Karpas-422 (cell line): Measurements from ENCODE around the gene CYSTM1. TPM values are rescaled to one million over a fixed set of nuclear protein-coding genes. Genes with fewer than 3 reads are reported as not detected.

Experiments used
- DNase-seq: peaks from one replicate; pipeline ENCODE4 v3.0.0-alpha.2; 2015
- H2AFZ ChIP-seq: fragments of 200-600 bp; sonication (generic); 2 replicates; pipeline ENCODE4 v1.6.1; 2014; ENCODE audit warnings: antibody characterized with exemption, low read length, mixed read lengths
- H3K27ac ChIP-seq: fragments of 200-600 bp; sonication (generic); 2 replicates; pipeline ENCODE4 v1.5.1; 2014; ENCODE audit warnings: mild to moderate bottlenecking, low read length, moderate library complexity
- H3K27me3 ChIP-seq: fragments of 200-600 bp; sonication (generic); 2 replicates; pipeline ENCODE4 v1.6.1; 2014; ENCODE audit warnings: low read length, mixed read lengths
- H3K36me3 ChIP-seq: fragments of 200-600 bp; sonication (generic); 2 replicates; pipeline ENCODE4 v1.6.1; 2014; ENCODE audit warnings: low read length, mixed read lengths; ENCODE audit not compliant: insufficient read depth
- H3K4me1 ChIP-seq: fragments of 200-600 bp; sonication (generic); 2 replicates; pipeline ENCODE4 v1.6.1; 2014; ENCODE audit warnings: mild to moderate bottlenecking, low read length, mixed read lengths
- H3K4me2 ChIP-seq: fragments of 200-600 bp; sonication (generic); 2 replicates; pipeline ENCODE4 v1.6.1; 2014; ENCODE audit warnings: low read length, low read depth, mild to moderate bottlenecking; ENCODE audit not compliant: poor library complexity, severe bottlenecking
- H3K4me3 ChIP-seq: fragments of 200-600 bp; sonication (generic); 2 replicates; pipeline ENCODE4 v1.5.1; 2014; ENCODE audit warnings: mild to moderate bottlenecking, antibody characterized with exemption, low read length, mixed read lengths
- H3K79me2 ChIP-seq: fragments of 200-600 bp; sonication (generic); 2 replicates; pipeline ENCODE4 v1.6.1; 2014; ENCODE audit warnings: mild to moderate bottlenecking, low read length, mixed read lengths
- H3K9ac ChIP-seq: fragments of 200-600 bp; sonication (generic); 2 replicates; pipeline ENCODE4 v1.6.0; 2014; ENCODE audit warnings: low read length
- H3K9me2 ChIP-seq: fragments of 200-600 bp; sonication (generic), shearing (Covaris generic); replicated peaks from 2 replicates; pipeline ENCODE4 v1.6.0; 2014; ENCODE audit warnings: mild to moderate bottlenecking, low read length, moderate library complexity; ENCODE audit not compliant: insufficient read depth
- H3K9me3 ChIP-seq: fragments of 300-700, 200-600 bp; sonication (generic); 2 replicates; pipeline ENCODE4 v1.6.1; 2014; ENCODE audit warnings: low read length, mixed read lengths
- H4K20me1 ChIP-seq: fragments of 200-600 bp; sonication (generic); 2 replicates; pipeline ENCODE4 v1.6.1; 2014; ENCODE audit warnings: mild to moderate bottlenecking, antibody characterized with exemption, low read length, low read depth; ENCODE audit not compliant: insufficient read depth
- total RNA-seq: library from RNA; depleted of rRNA; stranded (reverse); fragments of >200 nt; shearing (Covaris generic); gene quantifications from 2 replicates; pipeline ENCODE4 v1.2.3, GENCODE V29; 2014; ENCODE audit warnings: low replicate concordance

The CYSTM1 gene
- total RNA-seq, 1 experiment from 2014 or later: 28.5 TPM

- Histone ChIP-seq H3K9me3 (no peaks in the 10 kb centered on the region), H3K9ac (no peak overlapping the region), H3K27me3 (no peaks in the 10 kb centered on the region), H3K4me3 (no peak overlapping the region), H2AFZ (no peak overlapping the region), H4K20me1 (0 out of 2 replicates have a peak, but pooled peaks cover 5% of the 10 kb centered on the region), H3K27ac (no peak overlapping the region), H3K9me2 (no peaks in the 10 kb centered on the region), H3K36me3 (no peaks in the 10 kb centered on the region), H3K4me1 (no peaks in the 10 kb centered on the region), H3K4me2 (no peak overlapping the region), H3K79me2 (no peaks in the 10 kb centered on the region)
- DNase-seq: no peak
Observed at GRCh38 chr5:140230373-140230772, 55.4 kb downstream of the CYSTM1 start.

GRCh38 chr5:140232731-140233130 lies 57.7 kb downstream of the CYSTM1 start:
- Histone ChIP-seq H3K9ac (no peak overlapping the region), H3K9me2 (no peaks in the 10 kb centered on the region), H4K20me1 (0 out of 2 replicates have a peak, but pooled peaks cover 11% of the 10 kb centered on the region), H2AFZ (no peak overlapping the region), H3K79me2 (no peaks in the 10 kb centered on the region), H3K36me3 (no peaks in the 10 kb centered on the region), H3K4me3 (no peak overlapping the region), H3K27ac (no peak overlapping the region), H3K9me3 (no peaks in the 10 kb centered on the region), H3K4me1 (no peaks in the 10 kb centered on the region), H3K4me2 (no peak overlapping the region), H3K27me3 (no peaks in the 10 kb centered on the region)
- DNase-seq: no peak

GRCh38 chr5:140234377-140234989 lies 59.5 kb downstream of the CYSTM1 start:
- Histone ChIP-seq H3K9me3 (no peaks in the 10 kb centered on the region), H2AFZ (no peak overlapping the region), H3K27ac (no peak overlapping the region), H4K20me1 (peaks cover 16% of the 10 kb centered on the region; the same call in 1 of the 2 replicates), H3K9me2 (no peaks in the 10 kb centered on the region), H3K4me1 (no peaks in the 10 kb centered on the region), H3K36me3 (no peaks in the 10 kb centered on the region), H3K4me2 (no peak overlapping the region), H3K4me3 (no peak overlapping the region), H3K9ac (no peak overlapping the region), H3K79me2 (no peaks in the 10 kb centered on the region), H3K27me3 (no peaks in the 10 kb centered on the region)
- peak; percentile 32 for DNase-seq

GRCh38 chr5:140235791-140236551 lies 61.0 kb downstream of the CYSTM1 start:
- Histone ChIP-seq H3K4me3 (no peak overlapping the region), H3K9ac (no peak overlapping the region), H3K4me1 (no peaks in the 10 kb centered on the region), H3K27ac (no peak overlapping the region), H3K4me2 (no peak overlapping the region), H3K9me3 (no peaks in the 10 kb centered on the region), H3K27me3 (no peaks in the 10 kb centered on the region), H3K36me3 (no peaks in the 10 kb centered on the region), H2AFZ (no peak overlapping the region), H4K20me1 (peaks cover 12% of the 10 kb centered on the region; the same call in 1 of the 2 replicates), H3K79me2 (no peaks in the 10 kb centered on the region), H3K9me2 (no peaks in the 10 kb centered on the region)
- peak; percentile 19 for DNase-seq

- no peaks in the 10 kb centered on the region for H3K79me2 ChIP-seq
- H3K27me3 ChIP-seq: no peaks in the 10 kb centered on the region
- no peaks in the 10 kb centered on the region for H3K9me3 ChIP-seq
- no peak overlapping the region for H2AFZ ChIP-seq
- peaks cover 12% of the 10 kb centered on the region; the same call in 1 of the 2 replicates for H4K20me1 ChIP-seq
- peak; percentile 14 for DNase-seq
- no peaks in the 10 kb centered on the region for H3K4me1 ChIP-seq
- H3K9me2 ChIP-seq: no peaks in the 10 kb centered on the region
- H3K4me2 ChIP-seq: no peak overlapping the region
- no peak overlapping the region for H3K4me3 ChIP-seq
- H3K36me3 ChIP-seq: no peaks in the 10 kb centered on the region
- H3K9ac ChIP-seq: no peak overlapping the region
- no peak overlapping the region for H3K27ac ChIP-seq
Observed at GRCh38 chr5:140236891-140237598, 62.1 kb downstream of the CYSTM1 start.

GRCh38 chr5:140238756-140239155 lies 63.8 kb downstream of the CYSTM1 start:
- H3K4me2 ChIP-seq: no peak overlapping the region
- no peak overlapping the region for H2AFZ ChIP-seq
- H3K36me3 ChIP-seq: no peaks in the 10 kb centered on the region
- H3K4me3 ChIP-seq: no peak overlapping the region
- H3K27me3 ChIP-seq: no peaks in the 10 kb centered on the region
- no peak for DNase-seq
- no peaks in the 10 kb centered on the region for H3K9me3 ChIP-seq
- H3K9ac ChIP-seq: no peak overlapping the region
- H3K27ac ChIP-seq: no peak overlapping the region
- H4K20me1 ChIP-seq: peaks cover 12% of the 10 kb centered on the region; the same call in 1 of the 2 replicates
- no peaks in the 10 kb centered on the region for H3K9me2 ChIP-seq
- H3K79me2 ChIP-seq: no peaks in the 10 kb centered on the region
- H3K4me1 ChIP-seq: no peaks in the 10 kb centered on the region

GRCh38 chr5:140239461-140239860 lies 64.5 kb downstream of the CYSTM1 start:
- Histone ChIP-seq H3K36me3 (no peaks in the 10 kb centered on the region), H3K79me2 (no peaks in the 10 kb centered on the region), H2AFZ (no peak overlapping the region), H3K4me1 (no peaks in the 10 kb centered on the region), H4K20me1 (peaks cover 12% of the 10 kb centered on the region; the same call in 1 of the 2 replicates), H3K9me2 (no peaks in the 10 kb centered on the region), H3K9me3 (no peaks in the 10 kb centered on the region), H3K27ac (no peak overlapping the region), H3K27me3 (no peaks in the 10 kb centered on the region), H3K4me3 (no peak overlapping the region), H3K4me2 (no peak overlapping the region), H3K9ac (no peak overlapping the region)
- DNase-seq: no peak
